Body of pancreas (tissue), 4 donors: ENCODE data around the gene TUT4.

ENCODE experiments used
- CTCF ChIP-seq, 7 experiments: fragments of 450-650 bp in 4 of 7; fragments of 200-600 bp in 3 of 7; sonication (generic) in 3 of 7; IDR thresholded peaks; one replicate each; pipeline ENCODE4 v1.5.1; 2016 to 2019; ENCODE audit warnings: antibody characterized with exemption in 7 of 7
- POLR2A ChIP-seq, 3 donors: fragments of 450-650 bp; IDR thresholded peaks; one replicate each; pipeline ENCODE4 v1.6.1; 2016; ENCODE audit warnings: antibody characterized with exemption in 3 of 3, mild to moderate bottlenecking in 2 of 3

- TF ChIP-seq CTCF (IDR thresholded peaks at IDR 0.05) = no peak
- no peak for TF ChIP-seq POLR2A (IDR thresholded peaks at IDR 0.05)
These were observed 23.2 kb upstream of the TUT4 start for GRCh38 chr1:52576074-52576473.
